Measurements from ENCODE around the gene ZNF680. TPM values are rescaled to one million over a fixed set of nuclear protein-coding genes. Genes with fewer than 3 reads are reported as not detected.

The ZNF680 gene
- total RNA-seq, 1 experiment from 2014 or later, result 11.2 TPM

- no peak for TF ChIP-seq CTCF (IDR thresholded peaks at IDR 0.05 in 2 of 3, conservative IDR thresholded peaks at IDR 0.05 in 1 of 3; ENCODE audit: borderline replicate concordance in 1 of 3, insufficient read depth in 1 of 3, low read depth in 2 of 3, low read length in 2 of 3)
- TF ChIP-seq FOSL1 (IDR thresholded peaks at IDR 0.05; ENCODE audit: low read depth), result no peak
- no peak for TF ChIP-seq SP1 (IDR thresholded peaks at IDR 0.05; ENCODE audit: low read depth)
- no peak for TF ChIP-seq RAD21 (IDR thresholded peaks at IDR 0.05; ENCODE audit: low read depth)
Observed at GRCh38 chr7:64528770-64529169, 34.1 kb downstream of the ZNF680 start (continued).

- no peak overlapping the region for H3K4me2 ChIP-seq (ENCODE audit: low read length)
- H3K27ac ChIP-seq (ENCODE audit: low read depth, low read length), result no peak overlapping the region
- peaks cover 2 to 31% of the 10 kb centered on the region in 2 experiments; a peak in 3 of 4 replicates for H3K36me3 ChIP-seq (ENCODE audit: control insufficient read depth in 1 of 2, insufficient read depth in 2 of 2, low read length in 2 of 2)
- TF ChIP-seq EZH2 (IDR thresholded peaks at IDR 0.05) (no peak), ZNF274 (IDR thresholded peaks at IDR 0.05; ENCODE audit: low read depth, low read length) (peak; percentile 81)
- ATAC-seq (no peak), DNase-seq (ENCODE audit: low read depth, low spot score) (no peak)
- H3K27me3 ChIP-seq (ENCODE audit: insufficient read depth, low read length), result no peaks in the 10 kb centered on the region
- RAD21 ChIA-PET (ENCODE audit: low non-redundant PET in 1 of 2, low total read pairs in 2 of 2, uncharacterized antibody in 2 of 2, unreplicated experiment in 2 of 2), result no interaction called here
- H3K4me3 ChIP-seq (replicated peaks in 1 of 2; ENCODE audit: low read depth in 1 of 2, low read length in 2 of 2), result no peak overlapping the region
- H3K9me3 ChIP-seq (ENCODE audit: control insufficient read depth in 1 of 2, insufficient read depth in 1 of 2, low read depth in 1 of 2, low read length in 2 of 2), result peaks cover 24 to 68% of the 10 kb centered on the region in 2 experiments
- BruUV-seq (replicated peaks), result no TSS peak
- intact Hi-C loops (cut with micrococcal nuclease), result no loop called here
- H4K20me1 ChIP-seq (ENCODE audit: insufficient read depth), result no peaks in the 10 kb centered on the region
- H3K79me2 ChIP-seq (ENCODE audit: insufficient read depth, low read length), result peaks cover 25% of the 10 kb centered on the region
- CTCF ChIA-PET, result no interaction called here
- no peaks in the 10 kb centered on the region for H3K9me2 ChIP-seq (ENCODE audit: insufficient read depth)
- no peaks in the 10 kb centered on the region for H3K4me1 ChIP-seq (ENCODE audit: control insufficient read depth in 1 of 2, insufficient read depth in 2 of 2, low read length in 2 of 2)
- H3K9ac ChIP-seq (ENCODE audit: low read length), result no peak overlapping the region
- POLR2A ChIA-PET, result no interaction called here
- no peak overlapping the region for H2AFZ ChIP-seq (ENCODE audit: low read depth, low read length, poor library complexity, severe bottlenecking)
Observed at GRCh38 chr7:64521409-64521984, 41.4 kb downstream of the ZNF680 start.

Data from HCT116 (cell line).